GM10266 (cell line): ENCODE results near the gene SATB2.

Experiments
- DNase-seq: peaks from one replicate; pipeline ENCODE4 v3.0.0; 2012; ENCODE audit errors: extremely low spot score
- CTCF ChIP-seq: IDR thresholded peaks from 2 replicates; pipeline ENCODE4 v1.5.1; 2012; ENCODE audit warnings: mild to moderate bottlenecking, low read depth; ENCODE audit not compliant: control insufficient read depth, insufficient read depth; ENCODE audit errors: missing control alignments

Gene SATB2

DNA sequence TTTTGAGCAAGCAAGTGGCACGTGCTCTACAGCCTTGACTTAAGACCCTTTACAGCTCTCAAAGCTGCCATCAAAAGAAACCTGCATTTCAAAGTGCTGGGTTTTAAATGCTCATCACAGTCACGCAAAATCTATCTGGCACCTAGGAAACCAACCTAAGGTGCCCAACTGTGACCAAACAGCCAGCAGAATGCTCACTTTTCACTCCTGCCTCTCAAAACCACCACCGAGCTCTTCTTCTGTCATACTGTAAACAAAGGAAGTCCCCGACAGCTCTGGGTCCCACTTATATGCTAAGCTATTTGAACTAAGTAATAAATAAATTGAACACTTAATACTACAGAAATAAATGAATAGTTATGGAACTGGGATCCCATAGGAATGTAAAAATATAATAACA, 33.6 kb downstream of the SATB2 start:
- no peak for DNase-seq
- no peak for TF ChIP-seq CTCF

DNA sequence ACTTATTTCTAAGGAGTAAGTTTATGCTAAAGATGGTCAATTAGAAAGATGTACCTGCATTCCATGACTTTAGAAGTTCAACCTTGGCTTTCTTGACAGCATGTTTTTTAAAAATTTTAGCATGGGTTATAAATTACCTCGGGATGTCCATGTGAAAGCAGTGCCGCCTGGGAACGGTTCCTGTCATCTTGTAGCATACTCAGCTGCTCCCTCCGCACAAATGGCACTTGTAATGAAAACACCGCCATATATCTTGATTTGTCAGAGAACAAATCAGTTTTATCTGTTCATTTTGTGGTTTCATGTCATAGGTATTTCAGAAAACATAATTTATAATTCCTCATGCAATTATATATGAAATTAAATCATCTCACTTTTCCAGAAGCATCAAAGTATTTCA, 38.3 kb downstream of the SATB2 start:
- no peak for TF ChIP-seq CTCF
- no peak for DNase-seq

- no peak for TF ChIP-seq CTCF
- no peak for DNase-seq
Measured at GRCh38 chr2:199414465-199414864, 43.3 kb downstream of the SATB2 start.

- TF ChIP-seq CTCF, result no peak
- DNase-seq, result no peak
Measured at GRCh38 chr2:199414001-199414400, 43.7 kb downstream of the SATB2 start.

GRCh38 chr2:199409759-199410529, 47.8 kb downstream of the SATB2 start:
- TF ChIP-seq CTCF, result no peak
- DNase-seq, result no peak

DNA sequence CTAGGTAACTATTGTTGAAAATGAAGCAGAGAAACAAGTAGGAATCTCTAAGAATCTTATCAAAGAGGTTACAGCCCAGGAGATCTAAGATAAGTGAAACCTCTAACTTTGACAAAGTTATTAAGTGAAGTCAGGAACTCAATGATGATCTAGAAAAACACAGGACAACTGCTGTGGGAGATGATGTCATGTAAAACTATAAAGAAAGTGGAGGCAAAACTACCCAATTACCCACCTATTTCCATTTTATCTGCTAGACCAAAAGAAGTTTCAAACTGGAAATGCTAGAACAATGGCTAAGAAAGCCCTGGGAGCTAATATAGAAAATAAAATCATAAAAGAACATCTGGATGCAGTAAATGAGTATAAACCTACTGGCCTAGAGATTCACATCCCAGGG, 50.3 kb downstream of the SATB2 start:
- no peak for TF ChIP-seq CTCF

DNA sequence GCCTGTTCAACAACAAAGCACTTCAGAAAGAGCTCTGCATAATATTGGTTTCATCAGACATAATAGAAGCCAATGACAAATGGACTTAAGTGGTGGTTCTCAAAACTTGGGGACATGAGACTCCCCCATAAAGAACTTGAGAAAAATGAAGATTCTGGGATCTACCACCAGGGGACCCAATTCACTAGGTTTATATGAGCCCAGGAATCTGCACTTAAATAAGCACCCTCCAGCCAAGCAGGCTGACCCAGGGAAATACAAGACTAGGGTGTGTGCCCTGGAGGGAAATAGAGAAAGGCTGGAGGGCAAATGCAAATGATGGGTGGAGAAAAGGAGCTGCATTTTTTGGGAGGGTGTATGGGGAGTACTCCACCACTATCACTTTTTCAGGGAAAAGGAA, 52.5 kb downstream of the SATB2 start:
- no peak for TF ChIP-seq CTCF
- no peak for DNase-seq

More for the DNA sequence above, 50.3 kb downstream of the SATB2 start:
- no peak for DNase-seq
